OCI-LY3 (cell line): Measurements from ENCODE around the gene TUBB3.

ENCODE experiments used
- EZH2phosphoT487 ChIP-seq: fragments of 200-600 bp; shearing (Covaris generic); IDR thresholded peaks from 2 replicates; pipeline ENCODE4 v1.6.1; 2018; ENCODE audit warnings: antibody characterized with exemption, mixed run types, low read depth
- TF ChIP-seq, protein P1 (sequence below): fragments of 200-600, 300-600 bp; sonication (generic); IDR thresholded peaks from 2 replicates; pipeline ENCODE4 v1.5.1; 2014; ENCODE audit warnings: antibody characterized with exemption, low read length, low read depth

GRCh38 chr16:89919535-89920406, 3.4 kb upstream of the TUBB3 start:
- TF ChIP-seq, protein P1, sequence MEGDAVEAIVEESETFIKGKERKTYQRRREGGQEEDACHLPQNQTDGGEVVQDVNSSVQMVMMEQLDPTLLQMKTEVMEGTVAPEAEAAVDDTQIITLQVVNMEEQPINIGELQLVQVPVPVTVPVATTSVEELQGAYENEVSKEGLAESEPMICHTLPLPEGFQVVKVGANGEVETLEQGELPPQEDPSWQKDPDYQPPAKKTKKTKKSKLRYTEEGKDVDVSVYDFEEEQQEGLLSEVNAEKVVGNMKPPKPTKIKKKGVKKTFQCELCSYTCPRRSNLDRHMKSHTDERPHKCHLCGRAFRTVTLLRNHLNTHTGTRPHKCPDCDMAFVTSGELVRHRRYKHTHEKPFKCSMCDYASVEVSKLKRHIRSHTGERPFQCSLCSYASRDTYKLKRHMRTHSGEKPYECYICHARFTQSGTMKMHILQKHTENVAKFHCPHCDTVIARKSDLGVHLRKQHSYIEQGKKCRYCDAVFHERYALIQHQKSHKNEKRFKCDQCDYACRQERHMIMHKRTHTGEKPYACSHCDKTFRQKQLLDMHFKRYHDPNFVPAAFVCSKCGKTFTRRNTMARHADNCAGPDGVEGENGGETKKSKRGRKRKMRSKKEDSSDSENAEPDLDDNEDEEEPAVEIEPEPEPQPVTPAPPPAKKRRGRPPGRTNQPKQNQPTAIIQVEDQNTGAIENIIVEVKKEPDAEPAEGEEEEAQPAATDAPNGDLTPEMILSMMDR, result no peak
- TF ChIP-seq EZH2phosphoT487, result no peak
